22Rv1 (cell line): ENCODE results near the gene VAMP1.
A peak's percentile ranks its signal among the peaks of the same experiment; 100 is the strongest.
"Not testable (repeated sequence)": the region's sequence is repeated elsewhere in the genome, so short reads cannot be mapped to it uniquely, and the experiment has no call there.

ENCODE experiments used
- H3K27ac ChIP-seq: fragments of 450-650 bp; 2 replicates; pipeline ENCODE4 v1.5.1; 2017
- CTCF ChIP-seq: fragments of 450-650 bp; IDR thresholded peaks from 2 replicates; pipeline ENCODE4 v1.5.1; 2017; ENCODE audit warnings: mild to moderate bottlenecking
- ZFX ChIP-seq: fragments of 450-650 bp; IDR thresholded peaks from 2 replicates; pipeline ENCODE4 v1.6.1; 2017; ENCODE audit warnings: antibody characterized with exemption, borderline replicate concordance

VAMP1 gene

GRCh38 chr12:6430124-6430989, 40.1 kb downstream of the VAMP1 start:
- H3K27ac ChIP-seq: peak overlapping the region; percentile 72
- TF ChIP-seq ZFX: no peak
- TF ChIP-seq CTCF: no peak

GRCh38 chr12:6428326-6428725, 42.2 kb downstream of the VAMP1 start:
- TF ChIP-seq ZFX (no peak), CTCF (no peak)
- H3K27ac ChIP-seq: no peak overlapping the region

- not testable (repeated sequence) for H3K27ac ChIP-seq
Observed at GRCh38 chr12:6427796-6428195, 42.7 kb downstream of the VAMP1 start.

- TF ChIP-seq ZFX (no peak), CTCF (no peak)
- H3K27ac ChIP-seq: no peak overlapping the region
Observed at GRCh38 chr12:6426882-6427671, 43.4 kb downstream of the VAMP1 start.

GRCh38 chr12:6425590-6426531, 44.6 kb downstream of the VAMP1 start:
- no peak overlapping the region for H3K27ac ChIP-seq
- no peak for TF ChIP-seq CTCF
- TF ChIP-seq ZFX: no peak

GRCh38 chr12:6424866-6425265, 45.6 kb downstream of the VAMP1 start:
- H3K27ac ChIP-seq: no peak overlapping the region
- no peak for TF ChIP-seq ZFX
- no peak for TF ChIP-seq CTCF

GRCh38 chr12:6424008-6424347, 46.5 kb downstream of the VAMP1 start:
- TF ChIP-seq CTCF (no peak), ZFX (no peak)
- peak overlapping the region; percentile 21; the same call in 1 of the 2 replicates for H3K27ac ChIP-seq
